Stimulated activated CD4-positive, alpha-beta T cell treated with anti-CD3 and anti-CD28 coated beads, Interleukin-1b, Interleukin-23, amount 100 ng/mL, for 1 hour (primary cell): ENCODE measurements around the gene RPS6KA2.

ENCODE experiments used
- DNase-seq, 2 donors: peaks; one replicate each; pipeline ENCODE4 v3.0.0-alpha.2; 2020; ENCODE audit warnings: low read depth in 2 of 2

RPS6KA2 gene

GRCh38 chr6:166573511-166574216 lies 53.4 kb downstream of the RPS6KA2 start:
- no peak for DNase-seq

GRCh38 chr6:166572370-166573261 lies 54.4 kb downstream of the RPS6KA2 start:
- DNase-seq: no peak

GRCh38 chr6:166570929-166571713 lies 55.9 kb downstream of the RPS6KA2 start:
- DNase-seq: no peak

- no peak for DNase-seq
These were observed 57.8 kb downstream of the RPS6KA2 start for GRCh38 chr6:166569206-166569605.

GRCh38 chr6:166567813-166568212 lies 59.2 kb downstream of the RPS6KA2 start:
- no peak for DNase-seq

- no peak for DNase-seq
These were observed 59.9 kb downstream of the RPS6KA2 start for GRCh38 chr6:166567107-166567506.

GRCh38 chr6:166566026-166567011 lies 60.7 kb downstream of the RPS6KA2 start:
- DNase-seq: no peak

GRCh38 chr6:166565084-166565967 lies 61.7 kb downstream of the RPS6KA2 start:
- no peak for DNase-seq

GRCh38 chr6:166563805-166564204 lies 63.2 kb downstream of the RPS6KA2 start:
- no peak for DNase-seq

GRCh38 chr6:166563200-166563599 lies 63.9 kb downstream of the RPS6KA2 start:
- no peak for DNase-seq

- no peak for DNase-seq
These were observed 64.3 kb downstream of the RPS6KA2 start for GRCh38 chr6:166562726-166563125.

GRCh38 chr6:166561771-166562359 lies 65.2 kb downstream of the RPS6KA2 start:
- no peak for DNase-seq

GRCh38 chr6:166560222-166560621 lies 66.8 kb downstream of the RPS6KA2 start:
- no peak for DNase-seq

GRCh38 chr6:166559662-166560061 lies 67.4 kb downstream of the RPS6KA2 start:
- no peak for DNase-seq

- no peak for DNase-seq
These were observed 67.8 kb downstream of the RPS6KA2 start for GRCh38 chr6:166559211-166559610.

- no peak for DNase-seq
These were observed 68.7 kb downstream of the RPS6KA2 start for GRCh38 chr6:166558156-166559005.

GRCh38 chr6:166556863-166557322 lies 70.2 kb downstream of the RPS6KA2 start:
- DNase-seq: no peak

GRCh38 chr6:166556336-166556735 lies 70.7 kb downstream of the RPS6KA2 start:
- DNase-seq: no peak
